ENCODE results near the gene TP53BP1.
A peak's percentile ranks its signal among the peaks of the same experiment; 100 is the strongest.

Gene TP53BP1

DNA sequence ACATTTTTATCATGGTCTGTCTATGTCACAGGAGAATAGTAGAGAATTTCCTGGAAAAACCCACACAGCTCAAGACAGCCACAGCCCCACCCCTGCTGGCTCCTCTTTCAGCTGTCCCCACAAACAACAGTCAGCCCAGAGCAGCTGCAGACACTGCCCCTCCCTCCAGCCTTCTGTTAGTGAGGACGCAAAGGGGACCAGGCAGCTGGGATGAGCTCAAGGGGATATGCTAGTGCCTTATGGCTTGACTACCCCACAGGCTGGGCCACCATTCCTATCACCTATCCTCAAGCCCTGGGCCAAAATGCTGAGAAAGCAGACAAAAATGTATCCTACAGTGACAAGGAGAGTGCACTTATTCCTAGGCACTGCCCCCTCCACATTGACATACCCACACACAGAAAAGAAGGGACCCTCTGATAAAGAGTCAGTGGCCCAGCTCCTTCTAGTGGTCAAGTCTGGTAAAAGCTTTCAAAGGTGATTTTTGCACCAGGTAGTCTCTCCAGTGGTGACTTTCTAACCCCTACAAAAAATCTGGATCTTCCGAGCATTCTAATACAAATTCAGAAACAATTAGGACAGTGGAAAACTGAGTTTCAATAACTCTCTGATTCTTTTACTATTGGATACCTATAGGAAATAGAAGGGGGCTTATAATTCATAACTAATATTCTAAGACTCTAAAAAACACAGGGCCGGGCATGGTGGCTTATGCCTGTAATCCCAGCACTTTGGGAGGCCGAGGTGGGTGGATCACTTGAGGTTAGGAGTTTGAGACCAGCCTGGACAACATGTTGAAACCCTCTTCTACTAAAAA is 21.5 kb upstream of the TP53BP1 start:
- peaks cover 17% of the 10 kb centered on the region; the same call in 1 of the 2 replicates for H3K4me1 ChIP-seq (ENCODE audit: insufficient read depth, low read length)
- no peaks in the 10 kb centered on the region for H3K9me3 ChIP-seq (ENCODE audit: control insufficient read depth, insufficient read depth, low read length)
- H3K36me3 ChIP-seq (ENCODE audit: insufficient read depth, low read length) = no peaks in the 10 kb centered on the region
- H3K9ac ChIP-seq (ENCODE audit: low read depth, low read length) = no peak overlapping the region

DNA sequence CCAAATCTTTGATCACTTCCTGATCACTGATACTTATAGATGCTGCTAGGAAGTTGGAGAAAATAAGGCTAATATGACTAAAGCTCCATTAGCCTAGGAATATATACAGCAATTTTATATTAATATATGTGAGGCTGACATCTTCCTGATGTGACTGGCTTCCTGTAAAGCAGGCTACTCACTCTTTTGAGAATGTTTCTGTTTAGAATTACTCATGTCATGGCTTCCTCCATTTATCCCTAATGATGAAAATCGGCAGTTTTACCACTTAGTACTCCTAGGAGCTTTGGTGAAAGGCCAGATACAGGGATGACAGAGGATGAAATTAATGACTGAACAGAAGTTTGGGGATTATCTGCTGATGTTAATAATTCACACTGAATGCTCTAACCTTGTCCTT is 20.6 kb upstream of the TP53BP1 start:
- no peak overlapping the region for H3K9ac ChIP-seq (ENCODE audit: low read depth, low read length)
- H3K9me3 ChIP-seq (ENCODE audit: control insufficient read depth, insufficient read depth, low read length) = no peaks in the 10 kb centered on the region
- peaks cover 10% of the 10 kb centered on the region; the same call in 1 of the 2 replicates for H3K4me1 ChIP-seq (ENCODE audit: insufficient read depth, low read length)
- no peaks in the 10 kb centered on the region for H3K36me3 ChIP-seq (ENCODE audit: insufficient read depth, low read length)

DNA sequence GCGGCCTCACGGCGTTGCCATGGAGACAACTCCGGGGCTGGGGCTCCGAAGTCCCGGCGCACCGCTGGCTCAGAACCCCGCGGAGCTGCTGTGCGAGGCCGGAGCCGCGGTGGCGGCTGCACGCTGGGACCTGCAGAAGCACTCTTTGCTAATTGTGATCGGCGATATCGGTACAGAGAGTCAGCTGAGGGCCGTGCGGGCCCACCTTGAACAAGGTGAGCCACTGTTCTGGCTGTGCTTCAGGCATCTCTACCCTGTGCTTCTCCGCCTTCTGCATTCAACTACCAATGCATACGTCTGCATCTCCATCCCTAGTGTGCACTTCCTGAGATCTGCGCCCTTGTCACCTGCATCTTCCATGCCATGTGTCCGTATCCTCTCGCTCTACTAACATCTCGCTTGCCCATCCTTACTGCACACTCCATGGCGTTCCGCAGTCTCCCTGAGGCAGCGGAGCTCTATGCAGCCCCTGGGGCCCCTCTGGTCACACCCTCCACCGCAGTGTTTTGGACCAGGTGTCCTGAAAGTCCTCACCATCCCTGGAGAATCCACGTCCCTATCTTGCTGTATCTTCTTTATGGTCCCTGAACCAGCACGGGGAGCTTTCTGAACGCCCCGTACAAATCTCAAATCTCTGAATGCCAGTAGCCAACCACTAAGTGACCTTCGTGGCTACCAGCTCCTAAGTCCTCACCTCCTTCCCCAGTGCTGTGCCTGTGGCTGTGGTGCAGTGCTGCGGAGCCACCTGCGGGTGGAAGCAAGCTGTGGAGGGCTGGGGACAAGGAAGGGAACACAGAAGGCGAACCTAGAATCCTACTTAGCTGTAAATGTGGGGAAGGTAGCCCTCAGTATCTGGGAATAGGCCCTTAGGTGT is 18.3 kb upstream of the TP53BP1 start:
- no peaks in the 10 kb centered on the region for H3K9me3 ChIP-seq (ENCODE audit: control insufficient read depth, insufficient read depth, low read length)
- no peaks in the 10 kb centered on the region for H3K36me3 ChIP-seq (ENCODE audit: insufficient read depth, low read length)
- peaks cover 1% of the 10 kb centered on the region; the same call in 1 of the 2 replicates for H3K4me1 ChIP-seq (ENCODE audit: insufficient read depth, low read length)
- peak overlapping the region; percentile 51; the same call in 1 of the 2 replicates for H3K9ac ChIP-seq (ENCODE audit: low read depth, low read length)

DNA sequence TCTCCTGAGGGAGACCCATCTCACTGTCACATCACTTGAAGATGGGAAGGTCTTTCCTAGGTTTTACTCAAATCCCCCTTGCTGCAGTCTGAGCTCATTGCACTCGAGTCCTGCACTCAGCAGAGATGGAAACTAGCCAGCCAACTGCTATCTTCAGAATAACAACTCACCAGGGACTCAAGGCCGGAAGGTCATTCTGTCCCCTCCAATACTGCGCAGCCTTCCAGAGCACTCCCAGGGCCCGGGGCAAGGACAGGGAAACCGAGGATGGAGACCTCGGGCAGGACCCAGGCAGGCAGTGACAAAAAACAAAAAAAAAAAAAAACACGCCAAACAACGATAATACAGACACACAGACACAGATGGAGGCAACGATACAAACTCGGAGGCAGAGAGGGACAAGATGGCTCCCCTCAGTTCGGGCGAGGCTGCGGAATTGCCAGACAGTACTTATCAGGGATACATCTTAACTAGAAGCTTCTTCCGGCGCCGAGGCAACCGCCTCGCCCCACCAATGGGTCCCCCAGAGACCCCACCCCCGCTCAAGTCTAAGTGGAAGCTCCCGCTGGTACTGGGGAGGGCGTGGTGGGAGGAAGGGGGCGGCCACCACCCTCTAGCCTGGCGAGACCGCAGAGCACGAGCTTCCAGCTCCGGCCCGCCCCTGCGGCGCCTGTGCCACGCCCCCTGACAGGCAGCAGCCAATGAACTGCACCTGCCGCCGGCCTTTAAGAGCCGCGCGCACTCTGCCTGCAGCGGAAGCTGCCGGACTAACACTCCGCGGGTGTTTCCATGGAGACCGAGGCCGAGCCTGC is 17.4 kb upstream of the TP53BP1 start:
- no peaks in the 10 kb centered on the region for H3K36me3 ChIP-seq (ENCODE audit: insufficient read depth, low read length)
- peak overlapping the region; percentile 57 for H3K9ac ChIP-seq (ENCODE audit: low read depth, low read length)
- H3K9me3 ChIP-seq (ENCODE audit: control insufficient read depth, insufficient read depth, low read length) = no peaks in the 10 kb centered on the region
- no peaks in the 10 kb centered on the region; the same call in 1 of the 2 replicates for H3K4me1 ChIP-seq (ENCODE audit: insufficient read depth, low read length)

DNA sequence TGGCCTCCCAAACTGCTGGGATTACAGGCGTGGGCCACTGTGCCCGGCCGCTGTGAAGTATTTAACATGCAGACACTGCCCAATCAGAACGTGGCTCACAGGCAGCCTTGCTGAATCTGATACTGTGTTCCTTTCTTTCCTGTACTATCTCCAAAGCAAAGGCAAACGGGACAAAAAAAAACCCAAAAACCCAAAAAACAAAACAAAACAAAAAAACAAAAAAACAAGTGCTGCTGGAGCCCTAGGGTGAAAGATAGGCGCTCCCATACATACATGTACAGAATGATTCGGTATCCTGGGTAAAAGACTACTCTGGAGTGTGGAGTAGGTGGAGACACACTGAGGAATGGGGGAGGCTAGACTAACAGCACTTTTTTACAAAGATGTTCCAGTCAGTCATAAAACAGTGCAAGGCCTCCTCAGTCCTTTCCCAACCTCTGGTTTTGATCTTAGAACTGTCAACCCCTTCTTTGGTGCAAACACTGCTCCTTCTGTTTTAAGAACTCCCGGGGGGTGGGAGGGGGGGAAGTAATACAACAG is 16.8 kb upstream of the TP53BP1 start:
- no peaks in the 10 kb centered on the region for H3K9me3 ChIP-seq (ENCODE audit: control insufficient read depth, insufficient read depth, low read length)
- no peaks in the 10 kb centered on the region for H3K36me3 ChIP-seq (ENCODE audit: insufficient read depth, low read length)
- no peaks in the 10 kb centered on the region; the same call in 1 of the 2 replicates for H3K4me1 ChIP-seq (ENCODE audit: insufficient read depth, low read length)
- peak overlapping the region; percentile 57; the same call in 1 of the 2 replicates for H3K9ac ChIP-seq (ENCODE audit: low read depth, low read length)

DNA sequence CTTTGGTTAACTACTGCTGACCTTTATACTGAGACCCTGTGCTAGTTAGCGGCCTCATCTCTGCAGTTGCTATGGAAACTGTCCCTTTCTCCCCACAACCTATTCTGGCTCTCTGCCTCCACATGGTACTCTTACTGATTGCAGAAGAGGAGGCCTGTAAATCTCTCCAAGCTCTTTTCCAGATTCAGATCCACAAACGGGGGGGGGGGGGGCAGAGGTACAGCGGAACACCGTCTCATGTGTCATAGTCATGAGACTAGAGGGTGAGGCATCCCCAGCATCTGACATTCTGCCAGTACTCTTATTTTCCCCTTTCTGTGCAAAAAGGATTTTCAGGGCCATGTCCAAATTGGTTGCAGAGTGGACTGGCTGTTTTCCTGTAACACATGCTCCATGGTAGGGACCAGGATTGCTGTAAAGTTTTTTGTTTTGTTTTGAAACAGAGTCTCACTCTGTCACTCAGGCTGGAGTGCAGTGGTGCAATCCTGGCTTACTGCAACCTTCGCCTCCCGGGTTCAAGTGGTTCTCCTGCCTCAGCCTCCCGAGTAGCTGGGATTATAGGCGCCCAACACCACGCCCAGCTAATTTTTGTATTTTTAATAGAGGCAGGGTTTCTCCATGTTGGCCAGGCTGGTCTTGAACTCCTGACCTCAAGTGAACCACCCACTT is 16.2 kb upstream of the TP53BP1 start:
- H3K9ac ChIP-seq (ENCODE audit: low read depth, low read length) = peak overlapping the region; percentile 57; the same call in 1 of the 2 replicates
- H3K9me3 ChIP-seq (ENCODE audit: control insufficient read depth, insufficient read depth, low read length) = no peaks in the 10 kb centered on the region
- H3K36me3 ChIP-seq (ENCODE audit: insufficient read depth, low read length) = no peaks in the 10 kb centered on the region
- H3K4me1 ChIP-seq (ENCODE audit: insufficient read depth, low read length) = no peaks in the 10 kb centered on the region; the same call in 1 of the 2 replicates

DNA sequence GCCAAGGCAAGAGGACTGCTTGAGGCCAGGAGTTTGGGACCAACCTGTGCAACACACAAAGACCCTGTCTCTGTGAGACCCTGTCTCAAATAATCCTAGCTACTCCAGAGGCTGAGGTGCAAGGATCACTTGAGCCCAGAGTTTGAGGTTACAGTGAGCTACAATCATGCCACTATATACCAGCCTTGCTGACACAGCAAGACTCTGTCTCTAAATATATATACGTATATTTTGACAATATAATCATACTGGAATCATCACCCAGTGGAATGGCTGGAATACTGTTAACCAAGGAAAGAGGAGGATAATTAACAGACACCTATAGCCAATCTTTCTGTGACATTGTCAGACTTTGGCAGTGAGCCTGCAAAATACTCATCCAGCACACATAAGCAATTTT is 15.5 kb upstream of the TP53BP1 start:
- no peaks in the 10 kb centered on the region; the same call in 1 of the 2 replicates for H3K4me1 ChIP-seq (ENCODE audit: insufficient read depth, low read length)
- no peak overlapping the region for H3K9ac ChIP-seq (ENCODE audit: low read depth, low read length)
- no peaks in the 10 kb centered on the region for H3K9me3 ChIP-seq (ENCODE audit: control insufficient read depth, insufficient read depth, low read length)
- H3K36me3 ChIP-seq (ENCODE audit: insufficient read depth, low read length) = no peaks in the 10 kb centered on the region

DNA sequence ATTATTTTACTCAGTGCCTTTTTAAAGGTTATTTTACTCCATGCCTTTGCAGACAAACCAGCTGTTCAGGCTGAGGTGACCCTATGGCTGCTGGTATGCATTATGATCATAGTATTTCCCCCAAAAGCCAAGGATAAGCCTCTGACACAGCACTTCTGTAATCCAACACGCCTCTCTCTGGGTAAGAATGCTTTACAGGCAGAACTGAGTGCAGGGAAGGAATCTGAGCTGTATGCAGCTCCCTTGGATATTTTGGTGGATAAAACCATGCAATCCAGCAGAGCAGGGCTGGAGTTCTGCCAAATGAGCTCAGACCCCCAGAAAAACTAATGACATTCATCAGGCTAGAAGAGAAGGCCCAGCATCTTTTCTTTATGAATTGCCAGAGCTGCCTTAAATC is 12.8 kb upstream of the TP53BP1 start:
- Histone ChIP-seq H3K9ac (ENCODE audit: low read depth, low read length) (no peak overlapping the region), H3K4me1 (ENCODE audit: insufficient read depth, low read length) (no peaks in the 10 kb centered on the region; the same call in 1 of the 2 replicates), H3K9me3 (ENCODE audit: control insufficient read depth, insufficient read depth, low read length) (no peaks in the 10 kb centered on the region), H3K36me3 (ENCODE audit: insufficient read depth, low read length) (no peaks in the 10 kb centered on the region)

DNA sequence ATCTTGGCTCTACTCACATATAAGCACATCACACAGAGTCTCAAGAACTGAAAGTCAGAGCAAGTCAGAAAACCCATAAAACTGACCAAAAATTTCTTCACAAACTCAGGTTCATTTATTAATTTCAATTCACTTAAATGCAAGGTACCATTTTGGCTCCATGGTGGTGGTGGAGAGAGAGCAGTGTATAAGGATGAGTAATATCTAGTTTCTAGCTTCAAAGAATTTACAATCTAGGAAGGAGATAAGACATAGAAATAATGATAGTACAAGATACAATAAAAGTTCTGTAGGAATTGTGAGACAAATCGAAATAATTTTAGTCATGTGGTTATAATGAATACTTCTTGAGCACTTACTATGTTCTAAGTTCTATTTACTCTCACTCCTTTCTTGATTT is 6.7 kb upstream of the TP53BP1 start:
- Histone ChIP-seq H3K9ac (ENCODE audit: low read depth, low read length) (no peak overlapping the region), H3K36me3 (ENCODE audit: insufficient read depth, low read length) (no peaks in the 10 kb centered on the region), H3K4me1 (ENCODE audit: insufficient read depth, low read length) (no peaks in the 10 kb centered on the region), H3K9me3 (ENCODE audit: control insufficient read depth, insufficient read depth, low read length) (no peaks in the 10 kb centered on the region)

DNA sequence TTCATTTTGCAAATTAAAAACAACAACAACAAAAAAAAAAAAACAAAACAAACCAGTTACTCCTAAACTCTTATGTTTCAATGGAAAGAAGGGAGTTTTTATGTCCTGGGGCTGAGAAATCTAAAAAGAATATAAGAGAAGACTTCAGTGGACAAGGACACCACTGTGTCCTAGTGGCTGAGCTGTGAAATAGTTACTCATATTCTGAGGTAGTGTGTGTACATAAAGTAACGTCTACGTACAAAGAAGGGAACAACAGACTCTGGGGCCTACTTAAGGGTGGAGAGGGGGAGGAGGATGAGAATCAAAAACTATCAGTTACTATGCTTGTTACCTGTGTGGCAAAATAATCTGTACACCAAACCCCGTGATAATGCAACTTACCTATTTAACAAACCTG is 6.0 kb upstream of the TP53BP1 start:
- no peaks in the 10 kb centered on the region for H3K36me3 ChIP-seq (ENCODE audit: insufficient read depth, low read length)
- no peak overlapping the region for H3K9ac ChIP-seq (ENCODE audit: low read depth, low read length)
- no peaks in the 10 kb centered on the region for H3K9me3 ChIP-seq (ENCODE audit: control insufficient read depth, insufficient read depth, low read length)
- H3K4me1 ChIP-seq (ENCODE audit: insufficient read depth, low read length) = no peaks in the 10 kb centered on the region

DNA sequence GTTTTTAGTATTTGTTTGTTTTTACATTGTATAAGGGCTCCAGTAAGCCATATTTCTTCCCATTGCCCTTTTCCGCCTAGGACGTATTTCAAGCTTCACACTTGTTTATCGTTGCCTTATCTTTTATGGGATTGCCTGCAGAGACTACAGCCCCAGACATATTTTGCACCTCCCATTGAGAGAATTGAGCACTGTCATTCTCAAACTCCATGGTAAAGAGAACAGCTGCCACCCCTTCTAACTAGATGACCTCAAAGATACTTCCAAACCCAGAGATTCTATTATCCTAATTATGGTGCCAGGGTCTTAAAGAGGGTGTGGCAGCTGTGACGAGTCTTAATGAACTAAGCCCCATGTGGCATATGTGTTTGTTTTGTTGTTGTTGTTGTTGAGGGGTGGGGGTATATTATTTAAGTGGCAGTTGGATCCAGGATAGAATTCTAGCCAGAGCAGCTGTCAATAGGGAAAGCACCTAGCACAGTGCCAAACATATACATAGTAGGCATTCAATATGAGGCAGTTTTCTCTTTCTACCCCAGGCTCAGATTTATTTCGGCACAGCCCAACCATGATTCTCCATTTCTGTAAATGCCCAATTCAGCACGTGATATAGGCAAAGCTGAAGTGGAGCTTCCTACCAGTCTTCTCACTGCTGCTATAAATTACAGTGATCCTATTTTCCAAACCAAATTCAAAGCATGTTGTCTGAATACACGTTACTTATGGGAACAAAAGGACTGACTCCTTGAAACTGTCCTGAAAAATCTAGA is 932 bp upstream of the TP53BP1 start:
- Histone ChIP-seq H3K9ac (ENCODE audit: low read depth, low read length) (peak overlapping the region; percentile 96; the same call in 1 of the 2 replicates), H3K36me3 (ENCODE audit: insufficient read depth, low read length) (peaks cover 2% of the 10 kb centered on the region; the same call in 1 of the 2 replicates), H3K9me3 (ENCODE audit: control insufficient read depth, insufficient read depth, low read length) (no peaks in the 10 kb centered on the region), H3K4me1 (ENCODE audit: insufficient read depth, low read length) (peaks cover 4% of the 10 kb centered on the region; the same call in 1 of the 2 replicates)

DNA sequence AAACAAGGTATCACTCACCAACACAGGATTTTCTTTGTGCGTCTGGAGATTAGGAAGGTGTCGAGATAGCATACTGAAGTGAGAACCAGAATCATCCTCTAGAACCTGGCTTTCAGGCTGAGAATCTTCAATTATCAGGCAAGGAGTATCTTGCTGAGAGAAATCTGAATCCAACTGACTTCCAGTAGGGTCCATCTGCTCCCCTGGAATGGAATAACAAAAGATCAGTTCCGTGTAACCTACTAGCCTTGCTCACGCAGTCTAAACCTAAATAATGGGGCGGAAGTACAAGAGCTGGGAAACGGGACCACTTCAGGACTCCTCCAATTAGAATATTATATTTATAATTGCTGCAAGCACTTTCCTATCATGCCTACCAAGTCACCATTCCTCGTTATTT is 690 bp downstream of the TP53BP1 start:
- peaks cover 5% of the 10 kb centered on the region; the same call in 1 of the 2 replicates for H3K36me3 ChIP-seq (ENCODE audit: insufficient read depth, low read length)
- H3K4me1 ChIP-seq (ENCODE audit: insufficient read depth, low read length) = peaks cover 4% of the 10 kb centered on the region; the same call in 1 of the 2 replicates
- no peaks in the 10 kb centered on the region for H3K9me3 ChIP-seq (ENCODE audit: control insufficient read depth, insufficient read depth, low read length)
- H3K9ac ChIP-seq (ENCODE audit: low read depth, low read length) = peak overlapping the region; percentile 96

DNA sequence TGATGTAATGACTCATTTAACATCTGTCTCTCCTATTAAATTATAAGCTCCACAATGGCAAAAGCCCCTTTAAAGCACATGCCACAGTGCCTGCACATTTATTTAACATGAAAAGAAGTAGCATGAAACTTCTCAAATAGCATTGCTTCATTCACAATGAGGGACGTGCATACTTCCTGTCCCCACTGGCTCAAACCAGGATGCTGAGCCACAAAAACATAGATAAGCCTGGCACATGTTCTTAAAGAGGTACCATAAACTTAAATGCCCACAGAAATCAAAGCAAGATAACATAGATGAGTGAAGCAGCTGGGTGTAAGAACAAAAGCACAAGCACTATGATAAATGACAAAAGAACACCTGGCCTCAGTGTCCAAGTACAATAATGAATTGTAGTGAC is 3.8 kb downstream of the TP53BP1 start:
- Histone ChIP-seq H3K4me1 (ENCODE audit: insufficient read depth, low read length) (peaks cover 4% of the 10 kb centered on the region; the same call in 1 of the 2 replicates), H3K36me3 (ENCODE audit: insufficient read depth, low read length) (peaks cover 5% of the 10 kb centered on the region; the same call in 1 of the 2 replicates), H3K9ac (ENCODE audit: low read depth, low read length) (no peak overlapping the region), H3K9me3 (ENCODE audit: control insufficient read depth, insufficient read depth, low read length) (no peaks in the 10 kb centered on the region)

Measured in ES-I3 (cell line).